ENCODE results near the gene ICE2.

DNA sequence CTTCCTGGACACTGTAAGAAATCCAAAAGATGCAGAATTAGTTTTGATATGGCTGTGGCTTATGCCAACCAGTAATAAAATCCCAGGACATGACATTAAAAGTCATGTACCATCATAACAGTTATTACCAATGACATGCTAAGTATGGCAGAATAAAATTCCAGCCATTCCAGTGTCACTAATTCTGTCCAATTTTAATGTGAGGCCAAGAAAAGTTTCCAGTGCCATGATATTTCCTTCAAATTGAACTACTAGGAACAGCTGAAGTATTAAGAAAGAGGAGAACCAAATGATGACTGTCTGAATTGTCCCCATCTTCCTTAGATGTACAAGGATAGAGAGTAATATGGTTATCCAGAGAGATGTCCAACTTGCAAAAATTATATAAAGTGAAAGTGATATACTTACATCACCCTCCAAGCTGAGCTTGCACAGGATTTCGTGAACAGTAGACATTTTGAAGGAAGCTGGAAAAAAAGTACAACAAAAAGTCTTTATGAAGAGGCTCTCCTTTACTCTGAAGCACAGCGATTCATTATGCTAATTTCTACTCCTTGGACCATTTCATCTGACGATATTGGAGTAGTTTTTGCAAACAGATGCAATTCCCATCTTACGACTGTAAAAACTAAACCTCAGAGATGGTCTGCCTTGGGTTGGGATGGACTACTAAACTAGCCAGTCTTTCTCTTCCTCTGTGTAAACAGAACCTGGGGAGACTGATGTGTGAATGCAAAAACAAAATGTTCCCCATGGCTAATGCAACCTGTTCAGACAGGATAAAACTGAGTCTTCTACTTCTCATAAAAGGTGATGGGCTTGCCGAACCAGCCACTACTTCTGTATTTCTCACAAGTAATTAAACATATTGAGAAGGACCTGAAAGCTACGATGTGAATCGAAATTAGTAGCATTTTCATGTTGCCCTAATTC, 93.1 kb downstream of the ICE2 start:
- peak in 1 of 2 donors; percentile 73 for TF ChIP-seq POLR2AphosphoS5 (IDR thresholded peaks at IDR 0.05; ENCODE audit: insufficient read depth in 1 of 2, low read depth in 1 of 2)
- TF ChIP-seq, protein P1, sequence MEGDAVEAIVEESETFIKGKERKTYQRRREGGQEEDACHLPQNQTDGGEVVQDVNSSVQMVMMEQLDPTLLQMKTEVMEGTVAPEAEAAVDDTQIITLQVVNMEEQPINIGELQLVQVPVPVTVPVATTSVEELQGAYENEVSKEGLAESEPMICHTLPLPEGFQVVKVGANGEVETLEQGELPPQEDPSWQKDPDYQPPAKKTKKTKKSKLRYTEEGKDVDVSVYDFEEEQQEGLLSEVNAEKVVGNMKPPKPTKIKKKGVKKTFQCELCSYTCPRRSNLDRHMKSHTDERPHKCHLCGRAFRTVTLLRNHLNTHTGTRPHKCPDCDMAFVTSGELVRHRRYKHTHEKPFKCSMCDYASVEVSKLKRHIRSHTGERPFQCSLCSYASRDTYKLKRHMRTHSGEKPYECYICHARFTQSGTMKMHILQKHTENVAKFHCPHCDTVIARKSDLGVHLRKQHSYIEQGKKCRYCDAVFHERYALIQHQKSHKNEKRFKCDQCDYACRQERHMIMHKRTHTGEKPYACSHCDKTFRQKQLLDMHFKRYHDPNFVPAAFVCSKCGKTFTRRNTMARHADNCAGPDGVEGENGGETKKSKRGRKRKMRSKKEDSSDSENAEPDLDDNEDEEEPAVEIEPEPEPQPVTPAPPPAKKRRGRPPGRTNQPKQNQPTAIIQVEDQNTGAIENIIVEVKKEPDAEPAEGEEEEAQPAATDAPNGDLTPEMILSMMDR (IDR thresholded peaks at IDR 0.05): no peak
